ENCODE measurements around the gene NDUFB3.
A peak's percentile ranks its signal among the peaks of the same experiment; 100 is the strongest.

The NDUFB3 gene

GRCh38 chr2:201128933-201129505 is 57.2 kb downstream of the NDUFB3 start:
- DNase-seq (ENCODE audit: low spot score) = peak; percentile 37

GRCh38 chr2:201130524-201131186 is 58.9 kb downstream of the NDUFB3 start:
- peak; percentile 80 for DNase-seq (ENCODE audit: low spot score)

- no peak for DNase-seq (ENCODE audit: low spot score)
Measured at GRCh38 chr2:201132518-201132917, 60.7 kb downstream of the NDUFB3 start.
